Calu3 (cell line): ENCODE measurements around the gene SFRP5. TPM values are rescaled to one million over a fixed set of nuclear protein-coding genes. Genes with fewer than 3 reads are reported as not detected.

ENCODE experiments used
- BruUV-seq: library from RNA; stranded (reverse); fragments of 400-500 nt; replicated peaks from 2 replicates; lab custom pipeline; 2021; lab: Mats Ljungman, UMichigan
- CTCF ChIA-PET: fragments of 300-600 bp; sonication (Branson Sonifier 250); formaldehyde crosslinking; loops from one replicate; lab custom pipeline; 2022; ENCODE audit warnings: antibody characterized with exemption; lab: Charles Lee
- DNase-seq: peaks from one replicate; pipeline ENCODE4 v3.0.0; 2022
- H3K27ac Mint-ChIP-seq: one replicate; pipeline ENCODE4 v1.8.0; 2022; ENCODE audit warnings: mixed read lengths; ENCODE audit not compliant: unreplicated experiment
- H3K27me3 Mint-ChIP-seq: one replicate; pipeline ENCODE4 v1.8.0; 2022; ENCODE audit warnings: mixed read lengths; ENCODE audit not compliant: unreplicated experiment
- H3K36me3 Mint-ChIP-seq: one replicate; pipeline ENCODE4 v1.8.0; 2022; ENCODE audit warnings: mild to moderate bottlenecking, moderate library complexity, mixed read lengths; ENCODE audit not compliant: insufficient read depth, unreplicated experiment
- H3K4me1 Mint-ChIP-seq: one replicate; pipeline ENCODE4 v1.8.0; 2022; ENCODE audit warnings: mild to moderate bottlenecking, low read depth, mixed read lengths; ENCODE audit not compliant: unreplicated experiment
- H3K4me3 Mint-ChIP-seq: one replicate; pipeline ENCODE4 v1.8.0; 2022; ENCODE audit warnings: mild to moderate bottlenecking, low read depth, moderate library complexity, mixed read lengths; ENCODE audit not compliant: unreplicated experiment
- H3K9me3 Mint-ChIP-seq: one replicate; pipeline ENCODE4 v1.8.0; 2022; ENCODE audit warnings: low read depth, mixed read lengths; ENCODE audit not compliant: unreplicated experiment
- CTCF ChIP-seq: fragments of 200-600 bp; IDR thresholded peaks from one replicate; pipeline ENCODE4 v1.8.0; 2022; ENCODE audit warnings: antibody characterized with exemption; ENCODE audit not compliant: unreplicated experiment
- intact Hi-C: fragments of 100-400 bp; cut with micrococcal nuclease; formaldehyde crosslinking; loops from one replicate; pipeline ENCODE4 v1.10.0; 2022; ENCODE audit not compliant: unreplicated experiment
- total RNA-seq: library from RNA; stranded (reverse); gene quantifications from 2 replicates; pipeline ENCODE4 v1.2.3, GENCODE V29; 2022

The SFRP5 gene
- total RNA-seq, 1 experiment from 2014 or later = 0.19 TPM

- no peak for TF ChIP-seq CTCF
- no peak for DNase-seq
- Mint-ChIP-seq H3K27ac (no peak overlapping the region), H3K27me3 (no peaks in the 10 kb centered on the region), H3K4me3 (no peak overlapping the region), H3K4me1 (peaks cover 9% of the 10 kb centered on the region), H3K36me3 (no peaks in the 10 kb centered on the region), H3K9me3 (no peaks in the 10 kb centered on the region)
- BruUV-seq = no TSS peak
- intact Hi-C loops = no loop called here
- CTCF ChIA-PET = no interaction called here
Measured at GRCh38 chr10:97785231-97785630, 13.4 kb upstream of the SFRP5 start.

GRCh38 chr10:97784200-97784810, 12.5 kb upstream of the SFRP5 start:
- no peak overlapping the region for H3K27ac Mint-ChIP-seq
- no peak overlapping the region for H3K4me3 Mint-ChIP-seq
- CTCF ChIA-PET = no interaction called here
- intact Hi-C loops = no loop called here
- no peaks in the 10 kb centered on the region for H3K27me3 Mint-ChIP-seq
- no peak for TF ChIP-seq CTCF
- no peaks in the 10 kb centered on the region for H3K9me3 Mint-ChIP-seq
- no peaks in the 10 kb centered on the region for H3K36me3 Mint-ChIP-seq
- no peak for DNase-seq
- no TSS peak for BruUV-seq
- H3K4me1 Mint-ChIP-seq = peaks cover 9% of the 10 kb centered on the region

GRCh38 chr10:97782455-97783228, 10.8 kb upstream of the SFRP5 start:
- no peak overlapping the region for H3K27ac Mint-ChIP-seq
- BruUV-seq = no TSS peak
- H3K4me3 Mint-ChIP-seq = no peak overlapping the region
- no peak for TF ChIP-seq CTCF
- DNase-seq = no peak
- H3K36me3 Mint-ChIP-seq = no peaks in the 10 kb centered on the region
- CTCF ChIA-PET = no interaction called here
- no peaks in the 10 kb centered on the region for H3K27me3 Mint-ChIP-seq
- H3K4me1 Mint-ChIP-seq = peaks cover 9% of the 10 kb centered on the region
- no peaks in the 10 kb centered on the region for H3K9me3 Mint-ChIP-seq
- intact Hi-C loops = no loop called here

GRCh38 chr10:97781618-97782331, 10.0 kb upstream of the SFRP5 start:
- Mint-ChIP-seq H3K27ac (no peak overlapping the region), H3K36me3 (no peaks in the 10 kb centered on the region), H3K4me3 (no peak overlapping the region), H3K9me3 (no peaks in the 10 kb centered on the region), H3K27me3 (no peaks in the 10 kb centered on the region), H3K4me1 (peaks cover 9% of the 10 kb centered on the region)
- intact Hi-C loops = no loop called here
- BruUV-seq = no TSS peak
- no peak for DNase-seq
- TF ChIP-seq CTCF = no peak
- CTCF ChIA-PET = no interaction called here
